HUES48 (cell line): Measurements from ENCODE around the gene IRF2BP2.

Experiments
- H3K27ac ChIP-seq: one replicate; pipeline ENCODE4 v1.7.0; 2013; ENCODE audit warnings: low read depth, low read length, inconsistent platforms
- H3K27me3 ChIP-seq: 2 replicates; pipeline ENCODE4 v1.6.1; 2013; ENCODE audit warnings: mild to moderate bottlenecking, low read length; ENCODE audit not compliant: control insufficient read depth, insufficient read depth
- H3K36me3 ChIP-seq: 2 replicates; pipeline ENCODE4 v1.6.1; 2013; ENCODE audit warnings: low read length; ENCODE audit not compliant: control insufficient read depth, insufficient read depth
- H3K4me1 ChIP-seq: 2 replicates; pipeline ENCODE4 v1.6.1; 2013; ENCODE audit warnings: mild to moderate bottlenecking, low read length; ENCODE audit not compliant: control insufficient read depth, insufficient read depth
- H3K4me3 ChIP-seq: 2 replicates; pipeline ENCODE4 v1.5.1; 2013; ENCODE audit warnings: mild to moderate bottlenecking, low read depth, low read length
- H3K9ac ChIP-seq: 2 replicates; pipeline ENCODE4 v1.6.1; 2013; ENCODE audit warnings: mild to moderate bottlenecking, low read depth, low read length, moderate library complexity
- H3K9me3 ChIP-seq: 2 replicates; pipeline ENCODE4 v1.6.1; 2013; ENCODE audit warnings: low read length; ENCODE audit not compliant: control insufficient read depth, insufficient read depth

Gene IRF2BP2

GRCh38 chr1:234633246-234634003, 23.4 kb upstream of the IRF2BP2 start:
- peaks cover 5% of the 10 kb centered on the region; the same call in 1 of the 2 replicates for H3K4me1 ChIP-seq
- H3K9me3 ChIP-seq = no peaks in the 10 kb centered on the region
- no peak overlapping the region for H3K27ac ChIP-seq

DNA sequence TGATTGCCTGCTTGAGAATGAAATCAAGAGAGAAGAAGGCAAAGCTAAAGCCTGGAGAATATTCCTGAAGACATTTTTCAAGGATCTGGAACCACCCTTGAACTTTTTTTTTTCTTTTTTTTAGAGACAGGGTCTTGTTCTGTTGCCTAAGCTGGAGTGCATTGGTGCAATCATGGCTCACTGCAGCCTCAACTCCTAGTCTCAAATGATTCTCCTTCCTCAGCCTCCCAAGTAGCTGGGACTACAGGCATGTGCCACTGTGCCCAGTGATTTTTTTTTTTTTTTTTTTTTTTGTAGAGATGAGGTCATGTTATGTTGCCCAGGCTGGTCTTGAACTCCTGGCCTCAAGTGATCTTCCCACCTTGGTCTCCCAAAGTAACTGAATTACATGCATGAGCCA, 22.2 kb upstream of the IRF2BP2 start:
- Histone ChIP-seq H3K9me3 (no peaks in the 10 kb centered on the region), H3K27ac (peak overlapping the region; percentile 43), H3K4me1 (peaks cover 5% of the 10 kb centered on the region; the same call in 1 of the 2 replicates), H3K36me3 (no peaks in the 10 kb centered on the region), H3K9ac (no peak overlapping the region), H3K27me3 (no peaks in the 10 kb centered on the region), H3K4me3 (no peak overlapping the region)

More at GRCh38 chr1:234633246-234634003, 23.4 kb upstream of the IRF2BP2 start:
- Histone ChIP-seq H3K4me3 (no peak overlapping the region), H3K36me3 (no peaks in the 10 kb centered on the region), H3K9ac (no peak overlapping the region), H3K27me3 (no peaks in the 10 kb centered on the region)

GRCh38 chr1:234631721-234632125, 21.7 kb upstream of the IRF2BP2 start:
- Histone ChIP-seq H3K36me3 (no peaks in the 10 kb centered on the region), H3K9ac (no peak overlapping the region), H3K4me3 (no peak overlapping the region), H3K27ac (peak overlapping the region; percentile 43), H3K27me3 (no peaks in the 10 kb centered on the region), H3K4me1 (peaks cover 5% of the 10 kb centered on the region; the same call in 1 of the 2 replicates), H3K9me3 (no peaks in the 10 kb centered on the region)

DNA sequence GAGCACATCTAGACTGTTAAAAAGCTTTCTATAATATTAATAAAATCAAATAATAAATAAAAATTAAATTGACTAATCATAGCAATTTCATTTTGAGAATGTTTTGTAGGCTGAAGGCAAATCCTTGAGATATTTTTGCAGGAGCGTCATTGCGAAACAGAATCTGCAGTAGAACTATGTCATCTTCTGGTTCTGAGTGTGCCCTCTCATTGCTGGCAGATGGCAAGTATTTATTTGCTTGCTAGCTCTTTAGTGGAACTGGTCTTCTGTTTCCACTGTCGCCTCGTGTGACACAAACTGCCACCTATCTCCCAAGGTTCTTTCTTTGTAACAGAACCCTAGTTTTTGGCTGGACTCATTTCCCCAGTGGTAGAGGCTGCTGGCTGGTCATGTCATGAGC, 19.0 kb upstream of the IRF2BP2 start:
- Histone ChIP-seq H3K27me3 (no peaks in the 10 kb centered on the region), H3K9ac (no peak overlapping the region), H3K27ac (no peak overlapping the region), H3K36me3 (no peaks in the 10 kb centered on the region), H3K4me1 (peaks cover 5% of the 10 kb centered on the region; the same call in 1 of the 2 replicates), H3K4me3 (no peak overlapping the region), H3K9me3 (no peaks in the 10 kb centered on the region)

GRCh38 chr1:234628089-234628488, 18.1 kb upstream of the IRF2BP2 start:
- H3K36me3 ChIP-seq = no peaks in the 10 kb centered on the region
- H3K9me3 ChIP-seq = no peaks in the 10 kb centered on the region
- H3K27me3 ChIP-seq = no peaks in the 10 kb centered on the region
- no peak overlapping the region for H3K27ac ChIP-seq
- H3K4me1 ChIP-seq = peaks cover 5% of the 10 kb centered on the region; the same call in 1 of the 2 replicates
- no peak overlapping the region for H3K9ac ChIP-seq
- H3K4me3 ChIP-seq = no peak overlapping the region

DNA sequence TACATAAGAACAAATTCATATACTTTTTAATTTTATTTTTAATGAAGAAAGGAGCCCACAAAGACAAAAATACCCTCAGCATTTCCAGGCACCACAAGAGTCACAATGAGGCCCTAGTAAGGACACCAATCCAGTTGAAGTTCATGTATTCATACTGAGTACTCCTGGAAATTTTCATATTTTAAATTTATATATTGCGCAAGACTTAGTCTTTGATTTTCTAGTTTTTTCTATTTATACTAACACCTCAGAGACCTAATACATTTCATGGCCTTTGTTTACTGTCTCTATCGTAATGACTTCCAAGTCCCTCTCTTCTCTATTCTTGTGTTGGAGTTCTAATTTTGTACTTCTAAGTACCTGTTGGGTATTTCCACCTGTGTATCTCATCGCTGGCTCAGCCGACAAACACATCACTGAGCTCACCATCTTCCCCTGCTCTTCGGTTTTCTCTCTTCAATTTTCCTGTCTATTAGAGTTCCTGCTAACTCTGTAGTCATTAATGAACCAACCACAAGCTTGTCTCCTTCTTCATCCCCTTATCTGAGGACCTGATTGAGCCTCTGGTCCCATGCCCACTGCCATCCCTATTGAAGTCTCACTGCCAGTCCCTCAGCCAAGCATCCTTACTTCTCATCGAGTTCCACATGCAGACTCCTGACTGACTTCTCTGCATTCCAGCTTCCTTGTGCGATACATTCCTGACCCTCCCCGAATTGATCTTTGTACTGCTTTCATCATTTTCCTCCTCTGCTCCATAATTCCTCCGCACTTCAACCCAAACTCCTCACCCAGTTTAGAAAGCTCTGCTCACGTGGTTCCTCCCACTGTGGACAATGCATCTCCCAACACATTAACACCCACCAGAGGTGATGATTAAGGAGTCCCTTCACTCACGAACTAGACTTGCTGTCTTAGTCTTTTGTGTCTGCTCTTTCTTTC, 17.3 kb upstream of the IRF2BP2 start:
- Histone ChIP-seq H3K9ac (no peak overlapping the region), H3K27me3 (no peaks in the 10 kb centered on the region), H3K4me1 (peaks cover 5% of the 10 kb centered on the region; the same call in 1 of the 2 replicates), H3K27ac (no peak overlapping the region), H3K4me3 (no peak overlapping the region), H3K9me3 (no peaks in the 10 kb centered on the region), H3K36me3 (no peaks in the 10 kb centered on the region)

DNA sequence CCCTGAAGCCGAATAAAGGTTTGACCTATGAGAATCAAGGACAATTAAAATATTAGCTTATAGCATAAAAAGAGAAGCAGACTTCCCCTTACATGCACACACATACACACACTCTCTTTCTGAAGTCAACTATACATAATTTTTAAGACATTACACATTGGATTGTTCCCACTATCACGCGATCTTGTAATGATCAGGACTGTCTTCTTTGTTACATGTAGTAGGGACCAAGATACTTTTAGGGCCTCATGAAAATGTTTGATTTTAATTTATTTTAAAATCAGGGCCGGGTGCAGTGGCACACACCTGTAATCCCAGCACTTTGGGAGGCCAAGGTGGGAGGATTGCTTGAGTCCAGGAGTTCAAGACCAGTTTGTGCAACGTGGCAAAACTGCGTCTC, 16.4 kb upstream of the IRF2BP2 start:
- Histone ChIP-seq H3K9me3 (no peaks in the 10 kb centered on the region), H3K4me3 (no peak overlapping the region), H3K27ac (no peak overlapping the region), H3K27me3 (no peaks in the 10 kb centered on the region), H3K36me3 (no peaks in the 10 kb centered on the region), H3K9ac (no peak overlapping the region), H3K4me1 (no peaks in the 10 kb centered on the region)

GRCh38 chr1:234624724-234625117, 14.7 kb upstream of the IRF2BP2 start:
- H3K36me3 ChIP-seq = no peaks in the 10 kb centered on the region
- no peak overlapping the region for H3K4me3 ChIP-seq
- H3K27ac ChIP-seq = no peak overlapping the region
- H3K9me3 ChIP-seq = no peaks in the 10 kb centered on the region
- H3K4me1 ChIP-seq = 0 out of 2 replicates have a peak, but pooled peaks cover 5% of the 10 kb centered on the region
- H3K27me3 ChIP-seq = no peaks in the 10 kb centered on the region
- H3K9ac ChIP-seq = no peak overlapping the region

DNA sequence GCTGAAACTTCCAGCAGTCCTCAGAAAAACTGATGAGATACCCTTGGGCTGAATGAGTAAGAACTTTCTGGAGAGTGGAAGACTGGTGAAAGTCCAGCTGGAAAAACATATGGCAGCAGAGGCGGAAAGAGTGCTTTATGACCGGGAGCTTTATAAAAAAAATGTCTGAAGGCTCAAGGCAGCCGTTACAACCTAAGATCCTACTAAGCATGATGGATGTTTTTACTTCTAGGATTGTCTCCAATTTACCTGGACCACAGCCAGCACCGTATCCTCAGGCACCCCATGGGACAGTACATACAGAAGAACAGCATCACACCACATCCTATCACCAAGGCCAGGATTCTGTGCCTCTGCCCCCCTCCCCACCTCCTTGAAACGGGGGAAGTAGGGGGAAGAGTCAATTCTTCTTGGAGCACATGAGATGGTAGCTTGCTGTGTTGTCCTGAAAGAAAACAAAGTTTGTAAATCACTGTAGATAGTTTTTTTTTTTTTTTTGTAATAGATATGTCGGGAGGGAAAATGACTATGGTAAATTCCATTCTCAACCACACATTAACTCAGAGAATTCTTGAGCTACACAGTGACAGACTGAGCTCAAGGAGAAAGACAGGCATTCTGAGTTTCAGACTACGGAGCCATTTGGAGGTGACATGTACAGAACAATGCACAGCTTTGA, 11.8 kb upstream of the IRF2BP2 start:
- Histone ChIP-seq H3K4me1 (peaks cover 34% of the 10 kb centered on the region), H3K9ac (no peak overlapping the region), H3K9me3 (no peaks in the 10 kb centered on the region), H3K36me3 (no peaks in the 10 kb centered on the region), H3K27me3 (no peaks in the 10 kb centered on the region), H3K4me3 (no peak overlapping the region), H3K27ac (no peak overlapping the region)

DNA sequence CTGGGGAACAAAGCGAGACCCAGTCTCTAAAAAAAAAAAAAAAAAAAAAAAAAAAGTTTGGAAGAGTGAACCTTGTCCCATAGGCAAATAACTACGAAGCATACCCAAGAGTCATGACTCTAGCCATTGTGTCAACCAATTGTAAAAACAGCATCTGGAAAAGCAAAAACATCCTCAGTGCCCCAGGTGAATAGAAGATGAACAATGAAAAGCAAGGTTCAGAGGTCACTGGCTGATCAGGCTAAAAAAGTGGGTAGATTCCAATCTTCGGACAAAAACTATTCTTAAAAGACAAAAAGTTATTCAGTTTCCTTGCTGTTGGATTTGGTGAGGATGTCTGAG, 11.1 kb upstream of the IRF2BP2 start:
- H3K4me1 ChIP-seq = peaks cover 39% of the 10 kb centered on the region
- H3K36me3 ChIP-seq = no peaks in the 10 kb centered on the region
- no peaks in the 10 kb centered on the region for H3K9me3 ChIP-seq
- no peak overlapping the region for H3K27ac ChIP-seq
- H3K27me3 ChIP-seq = no peaks in the 10 kb centered on the region
- no peak overlapping the region for H3K9ac ChIP-seq
- no peak overlapping the region for H3K4me3 ChIP-seq
